SK-N-SH treated with all-trans-retinoic acid at 6 μM for 48 hours (cell line): Measurements from ENCODE around the gene HEPHL1.

Experiments
- ISL1 ChIP-seq: fragments of 250-450 bp; sonication (Bioruptor Pico); IDR thresholded peaks from 2 replicates; pipeline ENCODE4 v2.1.2; 2022; ENCODE audit warnings: mild to moderate bottlenecking, moderate library complexity
- ZFP30 ChIP-seq: fragments of 450-650 bp; formaldehyde crosslinking; IDR thresholded peaks from 2 replicates; pipeline ENCODE4 v1.5.0; 2022; ENCODE audit warnings: mild to moderate bottlenecking, moderate library complexity

DNA sequence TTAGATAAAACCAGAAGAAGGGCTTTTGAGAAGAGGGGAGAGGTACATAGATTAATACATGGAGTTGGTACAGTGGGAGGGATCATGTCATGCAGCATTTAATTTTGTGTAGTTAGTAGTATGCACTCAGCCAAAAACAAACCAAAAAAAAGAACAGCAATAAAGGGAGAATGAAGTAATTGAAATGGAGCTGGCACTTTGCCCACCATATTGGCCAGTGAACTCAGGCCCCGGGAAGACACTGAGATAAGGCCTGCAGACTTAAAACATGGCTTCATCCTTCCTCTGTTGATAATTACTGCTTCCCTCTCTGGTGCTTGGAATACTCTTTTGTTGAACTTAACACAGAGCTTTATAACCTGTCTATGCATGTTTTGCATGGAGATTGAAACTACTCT is 110.6 kb downstream of the HEPHL1 start:
- TF ChIP-seq ISL1 (CRISPR knock-in tag) (no peak), ZFP30 (CRISPR knock-in tag) (no peak)
